Stomach (tissue), 9 donors: Measurements from ENCODE around the gene PKN3. TPM values are rescaled to one million over a fixed set of nuclear protein-coding genes. Genes with fewer than 3 reads are reported as not detected.

Source experiments
- DNase-seq, 2 donors: peaks; one replicate each; pipeline versions ENCODE4 v3.0.0 to v3.0.0-alpha.2; 2013 to 2019
- H3K27ac ChIP-seq, 5 donors: fragments of 200-600 bp in 4 of 5; sonication (generic) in 4 of 5; one replicate each; pipeline ENCODE4 v1.5.1; 2013 to 2019; ENCODE audit warnings: mild to moderate bottlenecking in 1 of 5, moderate library complexity in 1 of 5
- H3K27me3 ChIP-seq, 3 donors: fragments of 200-600 bp; sonication (generic); one replicate each; pipeline ENCODE4 v1.5.1; 2017 to 2019; ENCODE audit warnings: mixed run types in 1 of 3
- H3K36me3 ChIP-seq, 4 donors: fragments of 200-600 bp; sonication (generic); 1 replicate in 3 of 4; 2 replicates in 1 of 4; pipeline ENCODE4 v1.5.1; 2016 to 2019
- H3K4me1 ChIP-seq, 4 donors: fragments of 200-600 bp; sonication (generic); one replicate each; pipeline ENCODE4 v1.5.1; 2016 to 2019
- H3K4me3 ChIP-seq, 4 donors: fragments of 200-600 bp; sonication (generic) in 3 of 4; one replicate each; pipeline ENCODE4 v1.5.1; 2016 to 2019; ENCODE audit warnings: mild to moderate bottlenecking in 1 of 4
- H3K9me3 ChIP-seq, 4 donors: fragments of 200-600 bp; sonication (generic); one replicate each; pipeline ENCODE4 v1.5.1; 2016 to 2019
- EP300 ChIP-seq: sonication (generic); formaldehyde crosslinking; IDR thresholded peaks from one replicate; pipeline ENCODE4 v1.6.1; 2017; ENCODE audit warnings: antibody characterized with exemption
- POLR2A ChIP-seq, 4 donors: fragments of 450-650 bp; IDR thresholded peaks; one replicate each; pipeline ENCODE4 v1.6.1; 2016; ENCODE audit warnings: antibody characterized with exemption in 4 of 4, control low read depth in 2 of 4, mild to moderate bottlenecking in 1 of 4, moderate library complexity in 1 of 4
- POLR2AphosphoS5 ChIP-seq, 3 donors: sonication (generic); formaldehyde crosslinking; IDR thresholded peaks; one replicate each; pipeline ENCODE4 v1.6.1; 2016; ENCODE audit warnings: antibody characterized with exemption in 3 of 3
- WGBS, 5 donors: extraction: QIAGEN DNeasy Blood & Tissue Kit in 3 of 5; methylation state at CpG; one replicate each; pipeline versions ENCODE4 v1.1.5 to v1.1.7; 2013 to 2018; 5-methylcytosine and 5-hydroxymethylcytosine counted together
- intact Hi-C: fragments of 100-400 bp; cut with DNase I; formaldehyde crosslinking; loops from one replicate; pipeline ENCODE4 v1.15.1; 2023; ENCODE audit warnings: low total_unique reads
- polyA plus RNA-seq, 3 donors: library from polyadenylated mRNA; stranded (reverse); fragments of 200-250 nt; gene quantifications; one replicate each; pipeline ENCODE4 v1.2.3, GENCODE V29; 2013
- total RNA-seq, 5 donors: library from RNA; depleted of rRNA; stranded (reverse); fragments of >200 nt; gene quantifications; one replicate each; pipeline versions ENCODE4 v1.1.0 to v1.2.3, GENCODE V29; 2014 to 2016
- TF ChIP-seq, protein P1 (sequence below), 7 experiments: fragments of 450-650 bp in 4 of 7; fragments of 200-600 bp in 3 of 7; sonication (generic) in 3 of 7; IDR thresholded peaks; one replicate each; pipeline ENCODE4 v1.5.1; 2016 to 2019; ENCODE audit warnings: antibody characterized with exemption in 7 of 7, control low read depth in 2 of 7, mild to moderate bottlenecking in 1 of 7
- donor health status: healthy with polysubstance abuse.
- donor health status: Bipolar disorder and iron deficiency.
- donor health status: healthy.

The PKN3 gene
- total and polyA plus RNA-seq, 8 donors, result 5.0 to 23.2 (median 8.5) TPM

DNA sequence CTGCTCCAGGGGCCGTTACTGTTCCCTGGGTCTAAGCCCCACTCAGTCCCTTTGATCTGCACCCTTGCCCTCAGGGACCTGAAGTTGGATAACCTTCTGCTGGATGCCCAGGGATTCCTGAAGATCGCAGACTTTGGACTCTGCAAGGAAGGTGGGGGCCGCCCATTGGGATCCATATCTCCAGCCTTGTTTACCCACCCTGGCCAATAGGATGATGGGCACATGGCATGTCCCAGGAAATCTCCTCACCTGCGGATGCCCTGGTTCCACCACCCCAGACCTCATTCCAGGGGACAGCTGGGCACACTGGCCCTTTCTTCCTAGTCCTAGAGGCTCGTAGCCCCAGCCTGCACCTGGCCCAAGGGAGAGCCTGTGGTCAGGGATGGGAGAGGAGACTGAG lies 16.2 kb downstream of the PKN3 start:
- 37 to 76% (median 59%) methylated on average over 3 to 5 of the region's 5 CpGs for WGBS, 5 donors
- no peak for DNase-seq

GRCh38 chr9:128719919-128720605 lies 17.8 kb downstream of the PKN3 start:
- H3K27me3 ChIP-seq, result no peaks in the 10 kb centered on the region
- TF ChIP-seq, protein P1, sequence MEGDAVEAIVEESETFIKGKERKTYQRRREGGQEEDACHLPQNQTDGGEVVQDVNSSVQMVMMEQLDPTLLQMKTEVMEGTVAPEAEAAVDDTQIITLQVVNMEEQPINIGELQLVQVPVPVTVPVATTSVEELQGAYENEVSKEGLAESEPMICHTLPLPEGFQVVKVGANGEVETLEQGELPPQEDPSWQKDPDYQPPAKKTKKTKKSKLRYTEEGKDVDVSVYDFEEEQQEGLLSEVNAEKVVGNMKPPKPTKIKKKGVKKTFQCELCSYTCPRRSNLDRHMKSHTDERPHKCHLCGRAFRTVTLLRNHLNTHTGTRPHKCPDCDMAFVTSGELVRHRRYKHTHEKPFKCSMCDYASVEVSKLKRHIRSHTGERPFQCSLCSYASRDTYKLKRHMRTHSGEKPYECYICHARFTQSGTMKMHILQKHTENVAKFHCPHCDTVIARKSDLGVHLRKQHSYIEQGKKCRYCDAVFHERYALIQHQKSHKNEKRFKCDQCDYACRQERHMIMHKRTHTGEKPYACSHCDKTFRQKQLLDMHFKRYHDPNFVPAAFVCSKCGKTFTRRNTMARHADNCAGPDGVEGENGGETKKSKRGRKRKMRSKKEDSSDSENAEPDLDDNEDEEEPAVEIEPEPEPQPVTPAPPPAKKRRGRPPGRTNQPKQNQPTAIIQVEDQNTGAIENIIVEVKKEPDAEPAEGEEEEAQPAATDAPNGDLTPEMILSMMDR (IDR thresholded peaks at IDR 0.05), result no peak
- TF ChIP-seq POLR2A (IDR thresholded peaks at IDR 0.05), result no peak
- no peak for TF ChIP-seq POLR2AphosphoS5 (IDR thresholded peaks at IDR 0.05)
- no peak for TF ChIP-seq EP300
- no peak for DNase-seq
- peaks cover 0 to 33% (median 25%) of the 10 kb centered on the region in 4 donors for H3K36me3 ChIP-seq
- no peaks in the 10 kb centered on the region for H3K9me3 ChIP-seq
- no peak overlapping the region for H3K4me3 ChIP-seq
- intact Hi-C loops, result no loop called here
- 89 to 92% (median 91%) methylated on average over 20 to 30 of the region's 30 CpGs for WGBS, 5 donors
- H3K27ac ChIP-seq, result peak overlapping the region; percentile 34 to 69 (median 67)
- peaks cover 14 to 35% (median 29%) of the 10 kb centered on the region in 4 donors for H3K4me1 ChIP-seq

More for the DNA sequence above, 16.2 kb downstream of the PKN3 start:
- intact Hi-C loops, result no loop called here
- Histone ChIP-seq H3K27me3 (no peaks in the 10 kb centered on the region), H3K4me3 (no peak overlapping the region), H3K36me3 (peaks cover 0 to 44% (median 38%) of the 10 kb centered on the region in 4 donors), H3K27ac (no peak overlapping the region), H3K4me1 (peaks cover 7 to 23% (median 16%) of the 10 kb centered on the region in 4 donors), H3K9me3 (no peaks in the 10 kb centered on the region)
- no peak for TF ChIP-seq POLR2AphosphoS5 (IDR thresholded peaks at IDR 0.05)
- TF ChIP-seq EP300, result no peak
- TF ChIP-seq, protein P1 (IDR thresholded peaks at IDR 0.05), result no peak
- no peak for TF ChIP-seq POLR2A (IDR thresholded peaks at IDR 0.05)

- intact Hi-C loops, result no loop called here
- 85 to 91% (median 91%) methylated on average over 16 to 22 of the region's 22 CpGs for WGBS, 5 donors
- no peaks in the 10 kb centered on the region for H3K9me3 ChIP-seq
- no peak overlapping the region for H3K4me3 ChIP-seq
- H3K4me1 ChIP-seq, result peaks cover 14 to 36% (median 30%) of the 10 kb centered on the region in 4 donors
- no peak for DNase-seq
- H3K27ac ChIP-seq, result peak overlapping the region in 1 of 5 donors; percentile 1
- H3K36me3 ChIP-seq, result peaks cover 0 to 27% (median 24%) of the 10 kb centered on the region in 4 donors
- no peaks in the 10 kb centered on the region for H3K27me3 ChIP-seq
- TF ChIP-seq EP300 (no peak), POLR2A (IDR thresholded peaks at IDR 0.05) (no peak), POLR2AphosphoS5 (IDR thresholded peaks at IDR 0.05) (no peak)
- TF ChIP-seq, protein P1 (IDR thresholded peaks at IDR 0.05), result no peak
These were observed 18.7 kb downstream of the PKN3 start for GRCh38 chr9:128720841-128721486.

DNA sequence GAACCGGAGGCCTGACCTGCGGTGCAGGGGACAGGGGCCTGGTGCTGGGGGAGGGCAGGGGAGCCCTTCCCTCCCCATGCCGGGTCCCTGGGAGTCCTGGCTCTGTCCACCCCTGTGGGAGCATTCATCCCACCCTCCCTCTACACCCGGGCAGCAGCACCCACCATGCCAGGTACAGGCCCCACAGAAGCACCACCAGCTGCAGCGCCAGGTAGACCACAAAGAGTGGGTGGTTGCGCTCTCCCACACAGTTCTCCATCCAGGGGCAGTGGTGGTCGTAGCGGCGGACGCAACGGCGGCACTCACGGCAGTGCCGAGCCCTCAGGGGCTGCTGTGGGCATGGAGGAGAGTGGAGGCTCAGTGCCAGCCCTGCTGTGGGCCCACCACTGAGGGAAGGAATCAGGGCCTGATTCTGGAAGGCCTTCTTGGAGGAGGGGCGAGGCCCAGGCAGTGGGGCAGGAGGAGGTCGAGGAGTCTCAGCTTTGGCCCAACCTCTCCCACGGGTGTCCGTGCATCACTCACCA lies 19.2 kb downstream of the PKN3 start:
- no peak for DNase-seq
- H3K27me3 ChIP-seq, result no peaks in the 10 kb centered on the region
- intact Hi-C loops, result no loop called here

More for the DNA sequence above, 19.2 kb downstream of the PKN3 start:
- TF ChIP-seq POLR2A (IDR thresholded peaks at IDR 0.05), result no peak
- TF ChIP-seq, protein P1 (IDR thresholded peaks at IDR 0.05), result no peak
- TF ChIP-seq EP300, result no peak
- TF ChIP-seq POLR2AphosphoS5 (IDR thresholded peaks at IDR 0.05), result no peak
- Histone ChIP-seq H3K36me3 (peaks cover 0 to 27% (median 24%) of the 10 kb centered on the region in 4 donors), H3K4me1 (peaks cover 14 to 36% (median 30%) of the 10 kb centered on the region in 4 donors), H3K27ac (no peak overlapping the region), H3K9me3 (no peaks in the 10 kb centered on the region), H3K4me3 (no peak overlapping the region)
- WGBS, 5 donors, result 83 to 92% (median 90%) methylated on average over 9 to 18 of the region's 18 CpGs
